ENCODE data around the gene LRP8.
A peak's percentile ranks its signal among the peaks of the same experiment; 100 is the strongest.

The LRP8 gene

DNA sequence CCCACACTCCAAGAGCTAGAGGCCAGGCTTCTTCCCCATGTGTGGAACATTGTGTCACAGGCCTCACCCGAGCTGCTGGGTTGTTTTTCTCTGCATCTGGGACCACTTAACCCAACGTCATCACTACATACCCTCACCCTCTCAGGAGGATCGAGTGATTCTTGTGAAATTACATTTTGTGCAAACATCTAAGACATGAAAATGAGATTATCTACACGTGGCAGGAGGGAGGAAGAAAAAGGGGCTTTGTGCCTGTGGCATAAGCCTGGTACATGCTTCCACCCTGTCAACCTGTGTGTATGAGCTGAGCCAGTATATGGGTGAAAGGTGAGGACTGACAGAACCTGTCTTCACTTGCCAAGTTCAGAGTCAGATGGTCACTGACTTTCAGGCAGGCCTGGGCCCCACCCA, 129.6 kb downstream of the LRP8 start:
- no peak overlapping the region; the same call in 1 of the 2 replicates for H3K27ac ChIP-seq
- TF ChIP-seq ZFX (IDR thresholded peaks at IDR 0.05) = no peak
- TF ChIP-seq, protein P1, sequence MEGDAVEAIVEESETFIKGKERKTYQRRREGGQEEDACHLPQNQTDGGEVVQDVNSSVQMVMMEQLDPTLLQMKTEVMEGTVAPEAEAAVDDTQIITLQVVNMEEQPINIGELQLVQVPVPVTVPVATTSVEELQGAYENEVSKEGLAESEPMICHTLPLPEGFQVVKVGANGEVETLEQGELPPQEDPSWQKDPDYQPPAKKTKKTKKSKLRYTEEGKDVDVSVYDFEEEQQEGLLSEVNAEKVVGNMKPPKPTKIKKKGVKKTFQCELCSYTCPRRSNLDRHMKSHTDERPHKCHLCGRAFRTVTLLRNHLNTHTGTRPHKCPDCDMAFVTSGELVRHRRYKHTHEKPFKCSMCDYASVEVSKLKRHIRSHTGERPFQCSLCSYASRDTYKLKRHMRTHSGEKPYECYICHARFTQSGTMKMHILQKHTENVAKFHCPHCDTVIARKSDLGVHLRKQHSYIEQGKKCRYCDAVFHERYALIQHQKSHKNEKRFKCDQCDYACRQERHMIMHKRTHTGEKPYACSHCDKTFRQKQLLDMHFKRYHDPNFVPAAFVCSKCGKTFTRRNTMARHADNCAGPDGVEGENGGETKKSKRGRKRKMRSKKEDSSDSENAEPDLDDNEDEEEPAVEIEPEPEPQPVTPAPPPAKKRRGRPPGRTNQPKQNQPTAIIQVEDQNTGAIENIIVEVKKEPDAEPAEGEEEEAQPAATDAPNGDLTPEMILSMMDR (conservative IDR thresholded peaks at IDR 0.05) = no peak

DNA sequence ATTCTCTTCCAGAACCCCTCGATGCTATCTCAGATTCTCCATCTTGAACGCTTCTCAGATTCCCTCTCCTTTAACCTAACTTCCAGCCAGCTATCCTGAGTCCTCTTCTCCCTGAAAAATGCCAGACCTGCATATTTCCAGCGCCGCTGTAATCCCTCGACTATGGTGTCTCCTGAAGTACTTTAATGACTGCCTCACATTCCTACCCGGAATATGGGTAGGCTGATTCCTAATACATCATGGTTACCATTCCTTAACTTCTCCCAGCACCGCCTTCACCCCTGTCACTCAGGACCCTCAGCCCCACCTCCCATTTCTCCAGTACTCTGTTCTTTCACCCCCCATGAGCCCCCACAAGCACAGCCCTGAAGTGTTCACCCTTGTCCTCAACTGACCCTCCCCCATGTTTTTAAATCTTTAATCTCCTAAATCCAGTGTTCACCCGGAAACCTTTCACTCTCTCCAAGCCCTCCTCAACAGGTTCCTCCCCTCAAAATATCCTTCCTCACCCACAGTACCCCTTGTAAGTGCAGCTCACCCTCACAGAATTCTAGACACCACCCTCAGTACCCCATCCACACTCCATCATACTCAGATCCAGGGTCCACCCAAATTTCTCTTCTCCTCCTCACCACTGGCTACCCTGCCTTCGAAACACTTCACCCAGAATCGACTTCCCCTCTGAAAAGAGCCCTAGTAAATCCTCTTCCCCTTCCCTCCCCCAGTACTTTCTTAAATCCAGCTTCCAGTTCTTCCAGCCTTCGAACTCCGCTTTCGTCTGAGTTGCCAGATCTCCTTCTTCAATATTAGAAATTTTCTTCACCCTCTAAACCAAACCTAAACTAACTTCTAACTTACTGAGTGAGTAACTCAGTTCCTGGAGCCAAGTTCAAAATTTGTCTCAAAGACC, 130.3 kb downstream of the LRP8 start:
- peak overlapping the region; percentile 98 for H3K27ac ChIP-seq
- no peak for TF ChIP-seq ZFX (IDR thresholded peaks at IDR 0.05)
- TF ChIP-seq, protein P1 (conservative IDR thresholded peaks at IDR 0.05) = no peak

DNA sequence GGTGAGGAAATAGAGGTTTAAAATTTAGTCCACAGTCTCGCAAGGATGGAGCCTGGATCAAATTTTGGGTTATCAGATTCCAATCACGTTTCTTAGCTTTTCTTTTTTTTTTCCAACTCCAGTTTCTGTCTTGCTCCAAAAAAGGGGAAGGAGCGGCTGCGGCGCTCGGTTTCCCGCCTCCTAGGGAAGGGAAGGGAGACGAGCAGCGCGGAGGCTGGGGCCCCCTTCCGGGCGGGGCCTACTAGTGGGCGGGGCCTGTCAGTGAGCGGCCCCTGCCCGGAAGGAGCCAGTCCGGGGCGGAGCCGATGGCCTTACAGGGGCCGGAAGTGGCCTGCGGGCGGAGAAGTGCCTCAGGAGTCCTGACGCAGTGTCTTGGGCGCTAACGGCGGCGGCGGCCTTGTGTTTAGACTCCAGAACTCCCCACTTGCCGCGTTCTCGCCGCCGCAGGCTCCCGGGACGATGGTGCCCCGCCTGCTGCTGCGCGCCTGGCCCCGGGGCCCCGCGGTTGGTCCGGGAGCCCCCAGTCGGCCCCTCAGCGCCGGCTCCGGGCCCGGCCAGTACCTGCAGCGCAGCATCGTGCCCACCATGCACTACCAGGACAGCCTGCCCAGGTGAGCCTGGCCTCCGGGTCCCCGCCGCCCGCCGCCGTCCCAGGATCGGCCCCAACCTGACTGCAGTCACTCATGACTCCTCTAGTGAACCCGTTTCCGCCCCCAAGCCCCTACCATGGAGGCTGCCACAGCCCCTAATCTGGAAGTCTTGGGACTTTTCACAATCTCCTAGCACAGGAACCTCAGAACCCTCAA, 131.2 kb downstream of the LRP8 start, which contains the start of gene CPT2:
TSS of gene CPT2 (plus strand) at position 340 of the 806 bp plus-strand sequence. CDS start at position 460, 120 bp downstream.
- peak within 1 kb of the TSS; percentile 98 for H3K27ac ChIP-seq
- TF ChIP-seq ZFX (IDR thresholded peaks at IDR 0.05) = peak; percentile 75
- TF ChIP-seq, protein P1 (conservative IDR thresholded peaks at IDR 0.05) = no peak; the same call in 1 of the 2 replicates

DNA sequence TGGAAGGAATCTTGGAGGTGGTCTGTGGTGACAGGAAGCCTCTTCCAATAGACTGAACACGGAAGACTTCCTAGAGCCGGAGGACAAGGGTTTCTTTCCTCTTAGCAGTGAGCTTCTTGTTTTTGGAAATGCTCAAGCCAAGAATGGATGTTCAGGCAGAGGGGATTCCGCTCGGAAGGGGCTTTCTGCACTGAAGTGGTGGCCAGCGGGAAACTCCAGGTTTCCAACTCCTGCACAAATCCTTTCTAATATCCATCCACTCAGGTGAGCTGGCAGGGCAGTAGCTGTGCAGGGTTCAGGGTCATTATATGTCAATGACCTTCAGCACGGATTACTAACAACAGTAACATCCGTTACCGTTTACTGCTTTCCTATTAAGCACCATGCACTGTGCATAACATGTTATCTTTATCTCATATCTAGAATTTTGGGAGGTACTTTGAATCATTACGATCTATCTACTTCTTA, 131.8 kb downstream of the LRP8 start:
- peak overlapping the region; percentile 98 for H3K27ac ChIP-seq
- TF ChIP-seq, protein P1 (conservative IDR thresholded peaks at IDR 0.05) = no peak
- TF ChIP-seq ZFX (IDR thresholded peaks at IDR 0.05) = no peak

DNA sequence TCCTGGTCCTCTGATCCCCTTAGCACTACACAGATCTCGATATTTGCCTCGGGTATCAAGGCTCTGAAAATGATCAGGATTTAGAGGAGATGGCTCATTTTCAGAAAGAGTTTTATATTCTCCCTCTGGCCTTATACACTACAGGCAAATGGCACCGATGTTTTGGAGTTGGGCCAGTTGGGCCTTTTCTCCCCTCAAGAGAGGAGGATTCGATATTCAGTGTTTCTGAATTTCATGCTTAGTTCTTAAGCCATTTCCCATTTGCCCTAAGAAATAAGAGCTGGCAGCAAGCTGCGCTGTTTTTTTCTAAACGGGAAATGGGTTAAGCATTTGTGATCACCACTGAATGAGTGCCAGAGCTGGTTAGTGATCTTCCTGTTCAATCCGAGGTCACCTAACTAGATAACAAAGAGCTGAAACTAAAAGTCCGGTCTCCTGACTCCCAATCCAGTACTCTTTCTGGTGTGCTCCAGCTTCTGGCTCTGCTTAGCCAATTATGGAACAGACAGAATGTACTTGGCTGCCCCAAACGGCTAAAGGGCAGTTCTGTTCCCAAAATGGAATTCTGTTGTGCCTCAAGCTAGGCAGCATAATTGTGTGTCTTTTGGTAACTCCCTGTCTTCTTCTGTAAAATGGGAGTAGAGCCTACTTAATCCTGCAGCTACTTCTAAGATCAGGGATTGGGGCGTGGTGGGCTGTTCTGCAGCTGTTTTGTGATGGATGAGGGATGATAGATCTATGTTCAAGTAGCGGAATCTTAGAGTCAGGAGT, 132.4 kb downstream of the LRP8 start:
- TF ChIP-seq ZFX (IDR thresholded peaks at IDR 0.05) = no peak
- TF ChIP-seq, protein P1 (conservative IDR thresholded peaks at IDR 0.05) = no peak
- peak overlapping the region; percentile 98; the same call in 1 of the 2 replicates for H3K27ac ChIP-seq
